ENCODE results near the gene IL34.
A peak's percentile ranks its signal among the peaks of the same experiment; 100 is the strongest.

IL34 gene

DNA sequence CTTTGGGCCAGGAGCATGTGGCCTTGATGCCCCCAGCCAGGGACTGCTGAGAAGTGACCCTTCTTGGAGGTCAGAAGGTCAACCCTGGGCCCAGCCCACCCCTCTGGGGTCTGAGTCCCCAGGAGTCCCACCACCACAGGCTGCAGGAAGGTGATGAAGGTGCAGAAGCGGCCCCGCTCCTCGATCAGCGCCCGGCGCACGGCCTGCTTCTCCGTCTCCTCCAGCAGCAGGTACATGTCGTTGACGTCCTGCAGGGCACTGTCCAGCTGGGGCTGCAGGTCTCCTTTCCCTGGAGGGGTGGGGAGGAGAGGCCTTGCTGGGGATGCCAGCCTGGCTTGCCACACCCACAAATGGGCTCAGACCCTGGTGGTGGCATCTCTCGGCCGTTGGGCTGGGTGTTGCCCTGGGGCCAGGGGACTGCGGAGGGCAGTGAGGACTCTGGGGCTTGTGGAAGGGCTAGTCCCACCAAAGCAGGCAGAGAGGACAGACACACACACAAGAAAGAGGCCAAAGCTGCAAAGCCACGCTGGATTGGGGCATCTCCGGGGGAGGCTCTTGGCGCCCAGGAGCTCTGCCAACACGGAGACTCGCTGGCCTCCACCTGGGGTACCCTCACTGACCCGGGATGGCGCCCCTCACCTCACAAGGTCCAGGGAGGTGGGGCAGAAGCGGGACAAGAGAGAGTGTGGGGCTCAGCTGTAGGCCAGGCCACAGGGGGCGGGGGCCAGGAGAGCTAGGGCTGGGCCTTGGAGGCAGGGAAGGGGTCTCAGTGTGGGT is 31.9 kb downstream of the IL34 start:
- DNase-seq (ENCODE audit: low spot score), result no peak

DNA sequence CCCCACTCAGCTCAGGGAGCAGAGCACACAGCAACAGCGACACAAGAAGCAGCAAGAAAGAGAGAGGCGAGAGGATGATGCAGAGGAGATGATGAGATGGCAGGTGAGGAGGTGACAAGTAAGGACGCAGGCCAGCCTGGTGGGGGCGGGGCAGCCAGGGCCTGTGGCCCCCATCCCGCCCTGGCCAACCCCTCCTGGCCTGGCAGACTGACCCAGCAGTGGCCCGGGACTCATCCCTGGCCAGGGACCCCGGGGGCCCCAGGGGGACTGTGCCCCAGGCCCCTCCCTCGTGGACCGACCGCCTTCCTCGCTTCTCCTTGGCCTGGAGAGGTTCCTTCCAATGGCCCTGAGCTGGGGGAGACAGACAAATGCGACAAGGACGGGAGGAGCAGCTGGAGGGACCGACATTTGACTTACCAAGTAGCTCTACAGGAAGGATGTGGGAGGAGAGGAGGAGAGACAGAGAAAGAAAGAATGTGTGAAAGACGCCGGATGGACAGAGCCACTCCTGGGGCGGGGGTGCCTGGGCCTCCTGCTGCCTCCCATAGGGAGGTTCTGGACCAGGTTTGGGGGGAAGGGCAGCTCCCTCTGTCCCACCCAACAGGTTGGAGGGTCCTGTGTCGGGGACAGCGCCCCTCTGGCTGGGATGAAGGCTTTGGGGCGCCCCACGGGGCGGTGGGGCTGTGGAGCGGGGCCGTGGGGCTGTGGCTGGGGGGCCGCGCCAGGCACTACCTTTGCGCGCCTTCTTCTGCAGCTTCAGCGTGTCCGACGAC is 32.7 kb downstream of the IL34 start:
- no peak for DNase-seq (ENCODE audit: low spot score)

DNA sequence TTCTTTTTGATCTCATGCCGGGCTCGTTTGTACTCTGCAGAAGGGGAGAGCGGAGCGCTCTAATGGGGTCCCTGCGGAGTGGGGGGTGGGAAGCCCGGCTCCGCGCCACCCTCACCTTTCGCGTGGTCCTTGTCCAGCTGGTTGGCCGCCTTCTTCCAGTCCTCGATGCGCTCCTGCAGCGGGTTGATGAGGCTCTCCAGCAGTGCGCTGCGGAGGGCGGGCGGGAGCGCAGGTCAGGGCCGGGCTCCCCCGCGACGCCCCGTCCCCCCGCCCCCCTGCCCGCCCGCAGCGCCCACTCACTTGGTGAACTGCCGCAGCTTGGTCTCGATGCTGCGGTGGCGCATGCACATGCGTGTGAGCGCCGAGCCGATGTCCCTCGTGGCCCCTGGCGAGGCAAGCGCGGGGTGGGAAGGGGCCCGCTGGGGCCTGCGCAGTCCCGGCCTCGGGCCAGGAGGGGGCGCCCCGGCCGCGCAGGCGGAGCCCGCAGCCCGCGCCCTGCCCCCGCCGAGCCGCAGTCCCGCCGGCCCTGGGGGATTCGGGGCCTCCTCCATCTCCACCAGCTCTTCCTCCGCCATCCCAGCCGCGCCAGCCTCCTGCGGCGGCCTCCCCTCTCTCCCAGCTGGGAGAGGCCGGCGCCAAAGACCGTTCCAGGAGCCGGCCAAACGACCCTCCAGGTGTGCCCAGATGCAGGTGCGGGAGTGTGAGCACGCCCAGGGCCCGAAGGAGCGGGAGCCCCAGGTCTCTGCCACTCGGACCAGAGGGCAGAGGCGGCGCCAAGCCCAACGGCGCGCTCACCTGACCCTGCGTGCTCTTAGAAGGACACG is 33.5 kb downstream of the IL34 start:
- DNase-seq (ENCODE audit: low spot score), result peak; percentile 73

DNA sequence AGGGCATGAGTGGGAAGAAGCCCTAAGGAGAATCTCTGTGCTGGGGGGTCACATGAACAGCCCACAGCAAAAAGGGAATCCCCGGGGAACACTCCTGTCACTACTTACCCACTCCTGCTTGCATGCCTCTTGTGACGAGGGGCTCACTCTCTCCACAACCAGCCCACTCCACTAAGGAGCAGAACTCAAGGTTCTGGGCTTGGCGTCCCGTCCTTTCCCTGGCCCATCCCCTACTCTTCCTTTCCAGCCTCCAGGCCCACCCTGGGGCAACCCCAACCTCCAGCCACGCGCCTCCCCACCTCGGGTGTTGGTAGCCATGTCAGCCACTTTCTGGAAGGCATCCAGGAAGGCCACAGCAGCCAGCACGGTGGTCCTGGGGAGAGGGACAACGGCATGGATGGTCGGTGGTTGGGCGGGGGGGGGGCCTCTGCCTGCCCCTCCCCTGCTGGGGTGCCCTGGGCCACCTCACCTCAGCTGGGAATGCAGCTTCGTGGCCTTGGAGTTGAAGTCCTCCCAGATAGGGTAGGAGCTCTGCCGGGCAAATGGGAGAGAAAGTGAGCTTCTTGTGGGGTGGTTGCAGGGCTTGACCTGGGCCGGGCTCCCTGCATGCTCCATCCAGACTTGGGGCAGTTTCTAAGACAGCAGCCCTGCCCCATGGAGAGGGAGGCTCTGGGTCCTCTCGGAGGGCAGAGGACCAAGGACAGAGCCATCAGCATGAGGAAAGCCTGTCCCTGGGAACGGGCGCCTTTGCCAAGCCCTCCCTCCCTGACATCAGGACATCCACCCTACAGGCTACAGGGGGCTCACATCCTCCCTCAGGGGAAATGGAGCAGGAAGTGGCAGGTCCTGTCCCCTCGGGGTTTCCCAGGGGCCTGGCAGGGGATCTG is 34.4 kb downstream of the IL34 start:
- no peak for DNase-seq (ENCODE audit: low spot score)

DNA sequence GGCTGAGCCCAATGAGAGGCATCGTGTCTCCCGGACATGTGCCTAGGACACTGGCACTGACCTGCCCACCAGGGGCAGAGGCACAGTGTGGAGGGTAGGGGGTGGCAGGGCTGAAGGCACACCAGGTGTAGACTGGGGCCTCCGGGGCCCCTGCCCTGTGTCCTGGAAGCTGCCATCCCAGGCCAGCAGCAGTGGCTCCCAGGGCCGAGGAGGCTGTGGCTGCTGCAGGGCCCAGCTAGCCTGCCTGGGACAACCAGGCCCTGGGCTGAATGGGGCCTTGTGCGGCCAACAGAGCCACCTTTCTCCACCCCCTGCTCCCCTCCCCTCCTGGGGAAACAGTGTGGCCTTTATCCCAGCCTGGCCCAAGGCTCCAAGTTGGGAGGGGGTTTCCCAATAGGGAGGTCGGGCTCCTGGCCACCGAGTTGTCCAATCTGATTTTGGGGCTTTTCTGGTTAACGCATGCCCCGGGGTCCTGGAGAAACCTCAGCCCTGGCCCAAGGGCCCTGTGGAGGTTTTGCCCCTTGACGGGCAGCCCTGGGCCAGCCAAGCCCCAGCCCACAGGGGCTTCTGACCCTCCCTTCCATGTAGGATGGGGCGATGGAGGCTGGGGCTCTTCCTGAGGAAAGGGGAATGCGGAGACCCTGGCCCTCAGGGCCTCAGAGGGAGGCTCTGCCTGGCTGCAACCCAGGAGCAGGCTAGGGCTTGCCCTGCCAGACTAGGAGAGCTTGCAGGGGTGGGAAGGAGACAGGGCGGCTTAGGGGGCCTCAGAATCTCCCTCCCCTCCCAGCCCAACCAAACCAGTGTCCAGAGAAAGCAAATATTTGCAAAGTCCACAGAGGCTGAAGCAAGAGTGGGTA is 35.3 kb downstream of the IL34 start:
- no peak for DNase-seq (ENCODE audit: low spot score)

DNA sequence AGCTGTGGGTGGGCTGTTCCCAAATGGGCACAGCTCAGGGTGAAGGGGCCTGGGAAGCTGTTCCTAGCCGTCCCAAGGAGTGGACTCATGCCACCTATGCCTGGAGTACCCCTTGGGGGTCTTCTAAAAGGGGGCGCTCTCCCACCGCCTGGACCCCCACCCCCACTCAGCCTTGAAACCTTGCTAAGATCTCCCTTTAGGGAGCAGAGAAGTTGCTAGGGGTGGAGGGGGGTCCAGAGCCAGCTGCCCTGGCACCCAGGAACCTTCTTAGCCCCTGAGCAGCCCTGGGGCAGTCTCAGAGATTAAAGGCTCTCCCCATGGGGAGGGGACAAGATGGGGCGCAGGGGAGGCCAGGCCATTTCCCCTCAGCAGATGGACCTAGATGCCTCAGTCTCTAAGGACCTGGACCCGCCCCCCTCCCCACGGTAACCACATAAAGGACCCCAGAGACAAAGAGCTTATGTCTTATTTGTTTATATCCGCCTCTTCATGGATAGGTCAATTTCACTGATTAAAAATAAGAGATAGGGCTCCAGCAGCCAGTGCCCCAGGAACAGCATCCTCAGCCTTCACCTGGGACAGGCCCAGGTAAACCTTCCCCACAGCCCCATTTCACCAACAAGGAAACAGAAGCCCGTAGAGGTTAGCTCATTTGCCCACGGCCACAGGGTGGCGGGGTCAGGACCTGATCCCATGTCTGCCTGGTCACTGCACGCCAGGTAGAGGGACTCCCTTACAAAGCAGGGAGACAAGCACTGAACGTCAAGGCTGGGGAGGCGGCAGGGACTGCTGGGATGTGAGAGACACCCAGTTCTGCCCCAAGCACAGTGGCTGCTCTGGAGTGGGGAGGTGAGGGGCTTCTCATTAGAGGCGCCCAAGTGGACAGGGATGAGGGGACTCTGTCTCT is 36.1 kb downstream of the IL34 start:
- no peak for DNase-seq (ENCODE audit: low spot score)

DNA sequence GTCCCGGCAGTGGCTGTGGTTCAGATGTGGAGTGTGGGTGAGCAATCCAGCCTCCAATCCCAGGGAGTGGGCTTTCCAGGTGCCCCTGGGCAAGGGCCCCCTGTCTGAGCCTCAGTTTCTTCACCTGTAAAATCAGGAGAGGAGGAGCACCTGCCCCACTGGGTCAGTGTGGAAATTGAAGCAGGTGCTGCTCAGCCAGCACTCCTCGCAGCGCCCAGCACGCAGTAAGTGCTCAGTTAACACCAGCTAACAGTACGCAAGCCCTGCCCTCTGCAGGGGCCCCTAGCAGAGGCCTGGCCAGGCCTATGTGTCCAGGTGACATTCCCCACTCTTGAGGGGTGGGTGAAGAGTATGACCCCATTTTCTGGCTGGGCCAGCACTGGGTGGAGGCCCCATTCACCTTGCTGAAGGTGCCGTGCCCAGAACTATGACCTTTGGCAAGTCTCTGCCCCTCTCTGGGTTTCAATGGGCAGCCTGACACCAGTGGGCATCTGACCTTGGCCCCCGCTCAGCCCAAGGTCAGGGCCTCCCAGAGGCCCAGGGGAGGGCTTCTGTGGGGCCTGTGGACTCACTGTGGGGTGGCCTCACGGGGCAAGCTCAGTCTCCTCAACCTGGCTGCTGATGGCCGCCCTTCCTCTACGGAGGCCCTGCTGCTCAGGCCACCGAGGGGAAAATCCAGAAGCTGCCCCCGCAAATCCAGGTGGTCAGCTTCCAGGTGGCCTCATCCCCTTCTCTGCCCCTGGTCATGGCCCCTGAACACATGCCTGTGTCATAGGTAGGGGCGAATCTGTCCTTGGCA is 37.0 kb downstream of the IL34 start:
- no peak for DNase-seq (ENCODE audit: low spot score)

DNA sequence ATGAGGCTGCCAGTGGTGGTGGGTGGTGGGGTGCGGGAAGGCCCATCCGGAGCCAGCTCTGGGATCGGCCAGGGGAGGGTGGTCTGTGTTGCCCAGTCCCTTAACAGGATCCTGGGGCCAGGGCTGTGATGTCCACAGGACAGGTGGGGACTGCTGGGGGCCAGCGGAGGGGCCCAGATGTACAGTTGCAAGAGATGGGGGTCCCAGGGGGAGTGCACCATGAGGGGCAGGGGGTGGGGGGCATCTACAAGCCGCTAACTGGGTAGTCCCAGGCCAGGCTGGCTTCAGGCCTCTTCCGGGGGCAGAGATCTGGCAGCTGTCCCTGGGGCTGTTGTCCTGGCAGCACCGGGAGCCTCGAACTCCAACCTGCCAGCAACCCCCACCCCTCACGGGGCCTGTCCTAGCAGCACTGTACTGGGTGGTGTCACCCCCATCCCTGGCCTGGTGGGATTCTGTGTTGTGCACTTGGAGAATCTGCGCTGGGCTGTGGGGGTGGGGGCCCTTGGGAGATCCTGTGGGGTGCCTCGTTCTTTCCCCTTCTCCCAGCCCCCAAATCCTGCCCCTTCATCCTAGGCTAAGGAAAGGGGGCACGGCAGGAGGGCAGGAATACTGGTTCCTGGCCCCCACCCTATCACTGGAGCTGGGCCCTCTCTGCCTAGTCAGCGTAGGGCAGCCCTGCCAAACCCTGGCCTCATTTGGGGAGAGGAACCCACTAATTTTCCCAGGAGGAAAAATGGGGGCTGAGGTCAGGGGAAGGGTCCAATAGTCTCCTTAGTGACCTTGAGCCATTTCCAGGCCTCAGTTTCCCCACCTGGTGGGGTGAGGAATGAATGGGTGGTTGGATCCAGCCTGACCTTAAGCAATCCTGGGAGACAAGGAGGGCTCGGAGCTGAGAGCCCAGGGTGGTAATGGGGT is 38.0 kb downstream of the IL34 start:
- DNase-seq (ENCODE audit: low spot score), result no peak

DNA sequence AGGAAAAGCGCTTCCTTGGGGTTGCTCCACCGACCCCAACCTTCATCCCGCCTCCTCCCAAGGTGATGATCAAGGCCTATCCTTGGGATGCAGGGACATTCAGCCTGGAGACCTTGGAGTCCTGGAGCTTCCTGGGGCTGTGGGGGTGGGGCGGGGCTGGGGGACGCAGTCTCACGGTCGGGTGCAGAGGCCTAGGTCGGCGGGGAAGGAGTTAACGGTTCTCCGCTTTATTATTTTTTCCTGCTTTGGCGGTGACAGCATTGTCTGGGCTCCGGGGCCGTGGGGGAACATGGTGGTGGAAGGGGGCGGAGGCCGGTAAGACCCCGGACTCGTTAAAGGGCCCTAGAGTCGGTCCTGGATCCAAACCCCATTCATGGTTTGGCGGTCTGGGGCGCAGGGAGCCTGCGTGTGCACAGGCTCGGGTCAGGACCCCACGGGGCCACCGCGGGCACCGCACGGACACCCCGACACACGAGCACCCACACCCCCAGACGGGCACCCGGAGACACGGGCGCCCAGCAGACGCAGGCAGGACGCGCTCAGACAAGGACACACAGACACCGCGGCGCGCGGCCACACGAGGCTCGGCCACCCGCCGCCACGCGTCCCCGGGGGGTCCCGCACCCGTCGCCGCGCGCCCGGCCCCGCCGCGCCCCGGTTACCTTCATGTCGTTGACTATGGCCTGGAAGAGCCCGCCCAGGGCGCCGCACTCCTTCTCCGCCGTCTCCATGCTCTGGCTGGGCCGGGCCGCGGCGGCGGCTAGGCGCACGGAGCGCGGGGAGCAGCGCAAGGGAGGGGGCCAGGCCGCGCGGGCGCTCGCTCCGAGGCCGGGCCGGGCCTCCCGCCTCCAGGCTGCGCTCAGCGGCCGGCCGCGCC is 38.9 kb downstream of the IL34 start:
- DNase-seq (ENCODE audit: low spot score), result no peak

DNA sequence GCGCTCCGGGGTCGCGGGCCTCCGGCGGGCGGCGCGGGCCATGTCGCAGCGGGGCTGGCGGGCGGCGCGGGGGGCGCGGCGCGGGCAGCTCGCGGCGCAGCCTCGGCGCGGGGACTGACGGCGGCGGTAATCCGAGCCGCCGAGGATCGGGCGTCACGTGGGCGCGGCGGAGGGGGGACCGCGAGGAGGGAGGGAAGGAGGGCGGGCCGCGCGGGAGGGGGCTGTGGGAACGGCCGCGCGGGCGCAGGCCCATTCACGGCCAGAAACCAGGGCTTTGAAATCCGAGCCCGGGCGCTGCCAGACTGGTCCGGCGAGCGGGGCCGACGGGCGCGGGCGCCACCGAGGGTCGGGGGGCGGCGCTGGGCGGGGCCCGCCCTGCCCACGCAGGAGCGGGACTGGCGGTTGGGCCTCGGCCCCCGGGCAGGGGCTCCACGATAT is 39.6 kb downstream of the IL34 start, which contains the start of gene MTSS2:
Gene MTSS2, minus strand, starts transcription at position 116 of the 438 bp plus-strand sequence. CDS start 262 bp downstream, outside the sequence.
- DNase-seq (ENCODE audit: low spot score), result peak; percentile 98

DNA sequence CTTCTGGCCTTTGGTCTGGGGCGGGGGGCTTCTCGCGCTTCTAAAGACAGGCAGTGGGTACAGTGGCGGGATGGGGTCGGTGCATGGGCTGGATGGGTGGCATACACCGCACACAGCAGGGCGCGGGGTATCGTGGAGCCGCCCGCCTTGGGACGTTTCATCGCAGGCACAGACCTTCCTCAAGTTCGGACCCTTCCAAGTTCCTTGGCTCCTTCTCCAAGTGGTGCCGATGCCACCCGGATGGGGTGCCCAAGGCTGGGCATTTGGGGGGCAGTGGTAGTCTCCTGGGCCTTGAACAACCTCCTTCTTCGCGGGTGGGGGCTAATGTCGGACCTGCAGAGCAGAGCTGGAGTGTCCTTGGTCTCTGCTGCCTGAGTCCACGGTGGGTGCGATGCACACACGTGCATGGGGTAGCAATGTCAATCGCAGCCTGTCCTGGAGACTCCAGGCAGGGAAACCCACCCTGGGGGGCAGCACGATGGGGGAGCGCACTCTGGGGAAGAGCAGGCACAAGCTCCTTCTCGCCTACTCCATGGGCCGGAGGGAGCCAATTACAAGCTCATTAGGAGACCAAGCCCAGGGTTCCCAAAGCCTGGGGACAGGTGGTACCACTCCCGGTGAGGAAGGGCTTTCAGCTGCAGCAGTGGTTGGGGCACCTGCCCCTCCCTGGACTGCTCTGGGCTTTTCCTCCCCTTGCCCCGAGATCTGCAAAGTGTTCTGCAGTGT is 40.2 kb downstream of the IL34 start:
- no peak for DNase-seq (ENCODE audit: low spot score)

DNA sequence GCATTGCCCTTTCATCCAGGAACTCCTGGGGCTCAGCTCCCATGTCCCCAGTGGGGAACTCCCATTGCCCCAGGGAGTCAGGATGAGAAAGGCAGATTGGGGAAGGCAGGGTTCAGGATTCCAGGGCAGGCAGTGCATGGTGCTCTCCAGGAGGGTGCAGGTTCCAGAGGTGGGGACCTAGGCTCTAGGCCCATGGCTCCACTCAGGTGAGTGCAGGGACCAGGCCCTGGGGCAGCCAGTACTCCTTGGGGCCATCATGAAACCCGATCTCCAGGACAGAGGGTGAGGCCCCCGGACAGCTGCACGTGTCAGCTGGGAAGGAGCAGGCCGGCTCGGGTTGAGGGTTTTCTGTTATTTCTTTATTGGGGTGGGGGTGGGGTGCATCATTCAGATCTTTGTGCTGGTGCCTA is 40.7 kb downstream of the IL34 start:
- no peak for DNase-seq (ENCODE audit: low spot score)

DNA sequence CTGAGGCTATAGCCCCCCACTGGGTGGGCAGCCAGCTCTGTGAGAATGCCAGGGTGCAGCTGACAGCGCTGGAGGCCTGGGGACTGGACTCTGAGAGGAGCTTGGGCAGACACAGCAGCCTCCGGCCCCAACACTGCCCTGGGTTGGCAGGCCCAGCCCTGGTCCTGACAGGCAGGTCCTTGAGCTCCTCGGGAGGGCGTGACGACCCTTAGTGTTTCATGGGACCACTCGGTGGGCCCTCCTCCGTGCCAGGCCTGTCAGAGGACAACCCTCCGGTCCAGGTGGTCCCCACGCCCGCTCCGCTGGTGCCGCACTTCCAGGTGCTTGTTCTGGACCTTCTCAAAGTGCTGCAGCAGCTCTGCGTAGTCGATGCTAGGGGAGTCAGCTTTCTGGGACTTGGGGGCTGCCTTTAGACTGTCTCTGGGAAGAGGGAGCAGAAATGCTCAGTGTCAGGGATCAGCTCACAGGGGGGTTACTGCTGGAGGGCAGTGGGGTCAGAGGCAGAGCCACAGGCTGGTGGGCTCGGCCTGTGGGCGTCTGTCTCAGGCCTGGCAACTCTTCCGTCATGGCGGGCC is 41.4 kb downstream of the IL34 start:
- no peak for DNase-seq (ENCODE audit: low spot score)

DNA sequence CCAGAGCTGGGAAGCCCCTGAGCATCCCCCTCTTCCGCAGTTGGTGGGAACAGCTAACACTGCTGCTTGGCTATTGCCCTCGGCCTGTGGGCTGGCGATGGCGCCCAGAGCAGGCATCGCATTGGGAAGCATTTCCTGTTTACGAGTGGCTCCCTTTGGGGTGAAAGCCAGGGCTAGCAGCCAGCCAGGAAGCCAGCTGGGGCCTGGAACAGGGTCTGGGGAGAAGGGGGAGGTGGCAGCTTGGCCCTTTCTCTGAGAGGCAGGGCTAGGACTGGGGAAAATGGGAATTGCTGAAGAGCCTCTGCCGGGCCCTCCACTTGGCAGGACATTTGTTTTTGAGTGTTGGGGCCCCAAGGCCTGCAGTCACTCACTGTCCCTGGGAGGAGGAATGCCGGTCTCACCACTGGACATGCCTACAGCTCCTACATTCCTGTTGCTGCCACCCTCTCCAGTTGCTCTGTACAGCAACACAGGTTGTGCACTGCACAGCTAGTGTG is 41.9 kb downstream of the IL34 start:
- peak; percentile 59 for DNase-seq (ENCODE audit: low spot score)
